ENCODE measurements around the gene APOD.

The APOD gene

GRCh38 chr3:195522254-195523023 lies 61.3 kb downstream of the APOD start:
- peak; percentile 22 to 72 for DNase-seq

Measured in inflammatory macrophage treated with lipopolysaccharide for 1 hour (primary cell).